Lower lobe of right lung (tissue), 2 donors: ENCODE data around the gene C1orf198. TPM values are rescaled to one million over a fixed set of nuclear protein-coding genes. Genes with fewer than 3 reads are reported as not detected.
A peak's percentile ranks its signal among the peaks of the same experiment; 100 is the strongest.

Source experiments
- ATAC-seq, 2 donors: fragments of 200-7000 bp; cut with Tn5 transposase; one replicate each; pipeline ENCODE4 v1.9.1; 2020 to 2022; ENCODE audit warnings: mild to moderate bottlenecking in 2 of 2, moderate library complexity in 2 of 2
- DNase-seq: peaks from one replicate; pipeline ENCODE4 v3.0.0-alpha.2; 2020
- H3K27ac ChIP-seq: fragments of 200-600 bp; one replicate; pipeline ENCODE4 v1.8.0; 2022
- H3K27me3 ChIP-seq: fragments of 200-600 bp; one replicate; pipeline ENCODE4 v1.8.0; 2022; ENCODE audit warnings: low read depth
- H3K36me3 ChIP-seq: fragments of 200-600 bp; one replicate; pipeline ENCODE4 v1.8.0; 2022; ENCODE audit warnings: mild to moderate bottlenecking
- H3K4me1 ChIP-seq: fragments of 200-600 bp; one replicate; pipeline ENCODE4 v1.8.0; 2022
- H3K4me3 ChIP-seq: fragments of 200-600 bp; one replicate; pipeline ENCODE4 v1.8.0; 2022; ENCODE audit warnings: mild to moderate bottlenecking
- H3K9me3 ChIP-seq: fragments of 200-600 bp; one replicate; pipeline ENCODE4 v1.8.0; 2022
- CTCF ChIP-seq: fragments of 200-600 bp; IDR thresholded peaks from one replicate; pipeline ENCODE4 v1.8.0; 2022; ENCODE audit warnings: antibody characterized with exemption, mild to moderate bottlenecking
- intact Hi-C: fragments of 100-400 bp; cut with DNase I; formaldehyde crosslinking; loops from one replicate; pipeline ENCODE4 v1.11.0; 2022
- total RNA-seq: library from RNA; stranded (reverse); fragmentation: NEBNext Ultra II Directional; extraction: Animal tissue kit (Norgen Biotek cat#: 25700); gene quantifications from one replicate; pipeline ENCODE4 v1.2.1, GENCODE V29; 2021
- donor health status: DM: no; HTN: yes; CAD: no; lungs with severe emphysema.

The C1orf198 gene
- total RNA-seq, 1 donor from 2014 or later: 101 TPM

- TF ChIP-seq CTCF: no peak
- DNase-seq: no peak
- H3K4me3 ChIP-seq: no peak overlapping the region
- H3K27me3 ChIP-seq: no peaks in the 10 kb centered on the region
- peak overlapping the region; percentile 50 for H3K27ac ChIP-seq
- peaks cover 70% of the 10 kb centered on the region for H3K4me1 ChIP-seq
- intact Hi-C loops: no loop called here
- no peaks in the 10 kb centered on the region for H3K9me3 ChIP-seq
- H3K36me3 ChIP-seq: peaks cover 11% of the 10 kb centered on the region
- ATAC-seq: peak in 1 of 2 donors; percentile 11
Observed at GRCh38 chr1:230858918-230859729, 9.2 kb downstream of the C1orf198 start.

GRCh38 chr1:230858236-230858820, 10.0 kb downstream of the C1orf198 start:
- Histone ChIP-seq H3K9me3 (no peaks in the 10 kb centered on the region), H3K4me3 (no peak overlapping the region), H3K27me3 (no peaks in the 10 kb centered on the region), H3K36me3 (peaks cover 18% of the 10 kb centered on the region), H3K4me1 (peaks cover 62% of the 10 kb centered on the region), H3K27ac (peak overlapping the region; percentile 50)
- DNase-seq: no peak
- intact Hi-C loops: no loop called here
- no peak for ATAC-seq
- no peak for TF ChIP-seq CTCF

- Histone ChIP-seq H3K27ac (peak overlapping the region; percentile 50), H3K4me1 (peaks cover 57% of the 10 kb centered on the region), H3K4me3 (no peak overlapping the region), H3K9me3 (peaks cover 2% of the 10 kb centered on the region), H3K36me3 (peaks cover 21% of the 10 kb centered on the region), H3K27me3 (no peaks in the 10 kb centered on the region)
- DNase-seq: no peak
- ATAC-seq: no peak
- TF ChIP-seq CTCF: no peak
- intact Hi-C loops: no loop called here
Observed at GRCh38 chr1:230857822-230858221, 10.5 kb downstream of the C1orf198 start.

- ATAC-seq (peak; percentile 36 to 64), DNase-seq (no peak)
- Histone ChIP-seq H3K4me3 (no peak overlapping the region), H3K4me1 (peaks cover 50% of the 10 kb centered on the region), H3K36me3 (peaks cover 23% of the 10 kb centered on the region), H3K27me3 (no peaks in the 10 kb centered on the region), H3K27ac (peak overlapping the region; percentile 50), H3K9me3 (peaks cover 5% of the 10 kb centered on the region)
- intact Hi-C loops: no loop called here
- no peak for TF ChIP-seq CTCF
Observed at GRCh38 chr1:230857077-230857476, 11.2 kb downstream of the C1orf198 start.

GRCh38 chr1:230855886-230856285, 12.4 kb downstream of the C1orf198 start:
- H3K36me3 ChIP-seq: peaks cover 31% of the 10 kb centered on the region
- intact Hi-C loops: no loop called here
- peak overlapping the region; percentile 20 for H3K27ac ChIP-seq
- no peaks in the 10 kb centered on the region for H3K27me3 ChIP-seq
- TF ChIP-seq CTCF: no peak
- peaks cover 5% of the 10 kb centered on the region for H3K9me3 ChIP-seq
- DNase-seq (no peak), ATAC-seq (no peak)
- H3K4me1 ChIP-seq: peaks cover 52% of the 10 kb centered on the region
- no peak overlapping the region for H3K4me3 ChIP-seq
